ENCODE measurements around the gene DLL4. TPM values are rescaled to one million over a fixed set of nuclear protein-coding genes. Genes with fewer than 3 reads are reported as not detected.

The DLL4 gene
- total RNA-seq, 4 donors from 2014 or later = 4.0 to 8.3 (median 5.1) TPM

DNA sequence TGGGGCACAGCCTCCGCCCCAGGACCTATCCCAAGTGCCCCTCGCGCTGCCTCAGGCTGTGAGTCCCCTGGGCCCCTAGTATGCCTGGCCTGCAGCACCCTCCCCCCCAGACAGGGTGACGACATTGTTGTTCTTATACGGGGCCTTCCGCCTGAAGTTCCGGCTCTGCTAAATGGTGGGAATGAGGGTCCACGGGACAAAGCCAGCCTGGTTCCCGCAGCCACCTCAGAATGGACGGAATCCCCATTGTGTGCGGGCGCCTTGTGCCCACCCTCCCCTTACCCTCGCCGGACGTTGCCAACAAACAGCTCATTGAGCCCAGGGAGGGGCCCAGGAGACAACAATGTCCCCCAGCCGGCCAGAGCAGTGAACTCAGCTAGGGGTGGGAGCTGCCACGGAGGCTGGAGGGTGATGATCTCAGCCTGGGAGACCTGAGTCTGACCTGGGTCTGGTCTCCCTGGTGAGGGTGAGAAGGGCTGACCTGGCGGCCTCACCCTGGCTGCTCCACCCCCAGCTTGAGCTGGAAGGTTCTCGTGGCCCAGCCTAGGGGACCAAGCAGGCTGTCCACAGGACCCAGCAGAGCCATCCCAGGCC lies 10.2 kb upstream of the DLL4 start:
- H3K4me3 ChIP-seq (ENCODE audit: low read depth, poor library complexity, severe bottlenecking) = no peak overlapping the region
- intact Hi-C loops (cut with DNase I; ENCODE audit: low total_unique reads) = no loop called here
- DNase-seq (ENCODE audit: low spot score in 2 of 2) = no peak
- WGBS, 2 donors = 71 to 85% methylated on average over 17 to 18 of the region's 19 CpGs
- no peak for TF ChIP-seq POLR2A (IDR thresholded peaks at IDR 0.05)
- TF ChIP-seq, protein P1, sequence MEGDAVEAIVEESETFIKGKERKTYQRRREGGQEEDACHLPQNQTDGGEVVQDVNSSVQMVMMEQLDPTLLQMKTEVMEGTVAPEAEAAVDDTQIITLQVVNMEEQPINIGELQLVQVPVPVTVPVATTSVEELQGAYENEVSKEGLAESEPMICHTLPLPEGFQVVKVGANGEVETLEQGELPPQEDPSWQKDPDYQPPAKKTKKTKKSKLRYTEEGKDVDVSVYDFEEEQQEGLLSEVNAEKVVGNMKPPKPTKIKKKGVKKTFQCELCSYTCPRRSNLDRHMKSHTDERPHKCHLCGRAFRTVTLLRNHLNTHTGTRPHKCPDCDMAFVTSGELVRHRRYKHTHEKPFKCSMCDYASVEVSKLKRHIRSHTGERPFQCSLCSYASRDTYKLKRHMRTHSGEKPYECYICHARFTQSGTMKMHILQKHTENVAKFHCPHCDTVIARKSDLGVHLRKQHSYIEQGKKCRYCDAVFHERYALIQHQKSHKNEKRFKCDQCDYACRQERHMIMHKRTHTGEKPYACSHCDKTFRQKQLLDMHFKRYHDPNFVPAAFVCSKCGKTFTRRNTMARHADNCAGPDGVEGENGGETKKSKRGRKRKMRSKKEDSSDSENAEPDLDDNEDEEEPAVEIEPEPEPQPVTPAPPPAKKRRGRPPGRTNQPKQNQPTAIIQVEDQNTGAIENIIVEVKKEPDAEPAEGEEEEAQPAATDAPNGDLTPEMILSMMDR (IDR thresholded peaks at IDR 0.05) = no peak

DNA sequence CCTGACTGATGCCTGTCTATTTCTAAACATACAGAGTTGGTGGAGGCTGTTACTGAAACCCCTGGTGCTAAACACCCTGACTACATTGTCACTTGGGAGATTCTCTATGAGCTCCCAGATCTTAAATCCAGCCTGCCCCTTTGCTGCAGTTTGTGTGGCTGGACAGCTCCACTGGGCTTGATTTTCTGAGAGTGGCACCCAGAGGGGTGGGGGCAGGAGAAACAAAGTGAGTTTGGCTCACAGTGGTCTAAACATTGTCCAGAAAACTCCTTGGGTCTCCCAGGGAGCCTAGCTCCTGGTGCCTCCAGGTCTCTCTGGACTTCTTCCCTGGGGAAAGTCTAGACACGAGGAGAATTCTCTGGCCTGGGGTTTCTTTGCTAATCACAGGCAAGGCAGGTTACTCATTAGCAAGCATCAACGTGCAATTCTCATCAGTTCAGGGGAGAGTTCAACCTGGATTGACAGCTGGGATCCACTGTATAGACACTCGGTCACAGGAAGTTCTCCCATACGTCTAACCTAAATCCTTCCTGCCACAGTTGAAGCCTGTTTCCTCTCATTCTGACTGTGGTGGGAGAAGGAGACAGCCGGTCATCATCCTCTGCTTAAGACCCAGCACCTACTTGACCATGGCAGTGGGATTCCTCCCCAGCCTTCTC lies 7.1 kb upstream of the DLL4 start:
- no peak overlapping the region for H3K4me3 ChIP-seq (ENCODE audit: low read depth, poor library complexity, severe bottlenecking)
- no peak for DNase-seq (ENCODE audit: low spot score in 2 of 2)
- no peak for TF ChIP-seq POLR2A (IDR thresholded peaks at IDR 0.05)
- TF ChIP-seq, protein P1 (IDR thresholded peaks at IDR 0.05) = no peak
- WGBS, 2 donors = 58 to 68% methylated on average over 5 of the region's 5 CpGs
- intact Hi-C loops (cut with DNase I; ENCODE audit: low total_unique reads) = no loop called here

DNA sequence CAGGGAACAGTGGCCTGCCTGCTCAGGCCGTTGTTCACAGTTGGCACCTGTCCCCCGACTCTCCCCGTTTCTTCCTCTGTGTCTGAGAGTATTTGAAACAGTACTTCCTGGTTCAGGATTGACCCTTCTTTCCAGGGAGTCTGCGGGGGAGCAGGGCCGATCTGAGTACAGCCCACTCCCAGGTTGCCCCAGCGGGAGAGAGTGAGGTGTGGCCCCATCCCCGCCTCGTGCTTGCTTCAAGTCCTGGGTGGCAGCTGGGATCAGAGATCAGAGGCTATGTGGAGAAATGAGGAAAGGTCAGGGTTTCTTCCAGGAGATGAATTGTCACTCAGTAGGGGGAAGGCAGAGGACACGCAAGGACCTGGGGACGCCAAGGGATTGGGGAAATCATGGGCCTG lies 6.5 kb upstream of the DLL4 start:
- no peak overlapping the region for H3K4me3 ChIP-seq (ENCODE audit: low read depth, poor library complexity, severe bottlenecking)
- 69 to 71% methylated on average over 10 of the region's 10 CpGs for WGBS, 2 donors
- TF ChIP-seq, protein P1 (IDR thresholded peaks at IDR 0.05) = no peak
- TF ChIP-seq POLR2A (IDR thresholded peaks at IDR 0.05) = no peak
- no peak for DNase-seq (ENCODE audit: low spot score in 2 of 2)
- intact Hi-C loops (cut with DNase I; ENCODE audit: low total_unique reads) = no loop called here

DNA sequence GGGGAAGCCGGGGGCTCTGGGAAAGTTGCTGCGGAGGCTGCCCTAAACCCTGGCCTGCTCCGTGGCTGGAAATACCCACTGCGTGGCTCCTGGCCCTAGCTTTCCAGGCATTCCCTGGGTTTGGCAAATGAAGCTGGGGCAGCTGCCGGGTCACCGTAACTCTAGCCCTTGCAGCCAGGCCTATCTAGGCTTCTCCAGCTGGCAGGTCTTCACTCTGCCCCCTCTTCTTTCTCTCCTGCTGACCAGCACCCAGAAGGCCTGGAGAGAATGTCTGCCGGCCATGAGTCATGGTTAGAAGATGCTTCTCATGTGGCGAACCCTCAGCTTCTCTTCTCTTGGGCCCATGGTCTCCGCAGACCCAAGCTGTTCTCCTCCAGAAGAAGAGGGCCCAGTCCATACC lies 5.6 kb upstream of the DLL4 start:
- WGBS, 2 donors = 94% methylated on average over 9 of the region's 9 CpGs
- no peak for DNase-seq (ENCODE audit: low spot score in 2 of 2)
- TF ChIP-seq POLR2A (IDR thresholded peaks at IDR 0.05) = no peak
- TF ChIP-seq, protein P1 (IDR thresholded peaks at IDR 0.05) = no peak
- H3K4me3 ChIP-seq (ENCODE audit: low read depth, poor library complexity, severe bottlenecking) = no peak overlapping the region
- intact Hi-C loops (cut with DNase I; ENCODE audit: low total_unique reads) = no loop called here

DNA sequence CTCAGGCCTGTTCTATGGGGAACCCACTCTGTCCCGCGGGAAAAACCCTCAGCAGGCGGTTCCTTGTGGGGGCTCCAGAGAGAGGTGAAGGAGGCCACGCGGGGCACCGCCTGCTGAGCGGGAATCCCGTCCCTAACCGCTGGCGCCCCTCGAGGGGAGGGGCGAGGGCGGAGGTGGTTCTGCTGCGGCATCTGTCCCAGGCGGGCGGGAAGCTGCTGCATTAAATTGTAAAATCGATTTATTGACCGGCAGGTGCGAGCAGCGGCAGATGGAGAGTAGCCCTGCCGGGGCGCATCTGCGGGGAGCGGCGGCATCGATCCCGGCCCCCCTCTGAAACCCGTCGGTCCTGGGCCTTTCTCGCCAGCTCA lies 3.7 kb upstream of the DLL4 start:
- TF ChIP-seq, protein P1 (IDR thresholded peaks at IDR 0.05) = no peak
- no peak for TF ChIP-seq POLR2A (IDR thresholded peaks at IDR 0.05)
- no peak overlapping the region for H3K4me3 ChIP-seq (ENCODE audit: low read depth, poor library complexity, severe bottlenecking)
- 33% methylated on average over 30 of the region's 30 CpGs for WGBS, 2 donors
- intact Hi-C loops (cut with DNase I; ENCODE audit: low total_unique reads) = no loop called here
- DNase-seq (ENCODE audit: low spot score in 2 of 2) = no peak

All from lower leg skin (tissue), 4 donors.